Measurements from ENCODE around the gene IL20RB.
"Not testable (repeated sequence)": the region's sequence is repeated elsewhere in the genome, so short reads cannot be mapped to it uniquely, and the experiment has no call there.

The IL20RB gene

DNA sequence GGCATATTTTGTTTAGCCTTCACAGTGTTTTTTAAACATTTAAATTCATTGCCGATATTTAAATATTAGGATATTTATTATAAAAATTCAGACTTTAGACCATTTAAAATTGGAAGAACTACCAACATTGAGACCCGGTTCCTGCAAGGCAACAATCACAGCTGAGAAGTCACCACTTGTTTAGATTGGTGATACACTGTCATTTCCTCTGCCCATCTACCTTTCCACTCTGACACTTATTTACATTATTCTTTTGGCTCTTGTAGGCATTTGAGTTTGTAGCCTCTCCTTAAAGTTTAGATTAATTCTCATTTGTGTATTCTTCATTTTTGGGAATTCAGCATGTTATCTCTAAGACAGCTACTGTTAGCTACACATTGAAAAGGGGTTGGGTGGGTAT is 10.3 kb upstream of the IL20RB start:
- DNase-seq: no peak

DNA sequence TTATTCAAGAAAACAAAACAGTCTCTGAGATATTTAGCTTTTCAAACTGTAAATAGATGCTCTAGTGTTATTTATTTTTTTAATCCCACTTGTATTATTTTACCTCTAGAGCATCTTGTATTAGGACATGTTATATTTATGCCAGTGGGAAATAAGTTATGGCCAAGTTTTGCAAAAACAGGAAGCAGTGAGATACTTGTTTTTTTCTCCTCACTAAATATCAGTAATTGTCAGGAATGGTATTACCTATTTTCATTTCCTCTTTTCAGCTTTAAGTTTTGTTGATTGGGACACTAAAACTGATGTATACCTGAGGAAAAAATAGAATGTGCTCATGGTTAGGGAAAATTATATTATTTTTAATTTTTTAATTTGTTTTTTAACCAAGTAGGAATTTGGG is 8.6 kb upstream of the IL20RB start:
- no peak for DNase-seq

DNA sequence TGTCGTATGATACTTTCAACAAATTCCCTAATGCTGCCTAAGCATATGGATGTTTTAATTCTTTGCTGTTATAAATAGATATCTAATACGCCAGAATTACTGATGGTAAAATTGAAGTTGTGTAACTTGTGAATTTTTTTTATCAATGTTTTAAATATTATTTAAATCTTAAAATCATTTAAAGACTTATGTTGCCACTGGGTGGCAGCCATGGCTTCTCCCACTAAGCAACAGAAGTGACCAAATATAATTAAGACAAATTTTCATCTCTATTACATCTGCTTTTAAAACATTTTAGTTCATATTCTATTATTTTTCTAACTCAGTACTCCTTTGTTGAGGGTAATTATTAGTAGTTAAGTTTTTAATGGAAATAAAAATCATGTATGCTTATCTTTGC is 8.1 kb upstream of the IL20RB start:
- no peak for DNase-seq

DNA sequence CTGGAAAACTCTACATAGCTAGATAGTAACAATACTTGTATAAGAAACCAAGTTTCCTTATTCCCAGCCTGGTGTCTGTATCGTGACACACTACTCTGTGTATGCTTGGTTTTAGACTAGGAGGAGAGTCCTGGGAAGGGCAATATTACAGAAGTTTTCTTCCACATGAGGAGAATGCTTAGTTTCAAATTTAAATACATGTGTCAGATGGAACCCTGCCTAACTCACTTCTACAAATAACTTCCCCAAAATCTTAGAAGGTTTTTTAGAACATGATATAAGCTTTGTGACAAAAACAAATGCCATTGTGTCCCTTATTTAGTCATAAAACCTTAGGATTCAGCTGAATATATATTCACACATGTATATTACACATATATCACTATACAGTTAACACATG is 7.2 kb upstream of the IL20RB start:
- no peak for DNase-seq

DNA sequence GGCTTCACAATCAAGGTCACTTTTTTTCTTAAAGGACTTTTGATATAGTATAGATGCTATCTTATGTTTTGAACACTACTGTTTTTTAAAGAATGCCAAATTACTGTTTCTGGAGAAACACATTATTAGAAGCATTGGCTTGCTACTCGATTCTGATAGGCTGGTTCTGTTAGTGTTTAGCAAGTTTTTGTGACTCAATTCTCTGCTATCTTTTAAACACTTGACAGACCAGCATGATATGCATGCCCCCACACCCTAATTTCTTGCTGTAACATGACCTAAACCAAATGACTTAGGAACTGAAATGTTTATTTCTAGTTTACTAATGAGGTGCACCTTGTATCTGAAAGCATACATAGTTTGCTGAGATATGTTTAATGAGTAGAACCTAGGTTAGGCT is 5.5 kb upstream of the IL20RB start:
- no peak for DNase-seq

DNA sequence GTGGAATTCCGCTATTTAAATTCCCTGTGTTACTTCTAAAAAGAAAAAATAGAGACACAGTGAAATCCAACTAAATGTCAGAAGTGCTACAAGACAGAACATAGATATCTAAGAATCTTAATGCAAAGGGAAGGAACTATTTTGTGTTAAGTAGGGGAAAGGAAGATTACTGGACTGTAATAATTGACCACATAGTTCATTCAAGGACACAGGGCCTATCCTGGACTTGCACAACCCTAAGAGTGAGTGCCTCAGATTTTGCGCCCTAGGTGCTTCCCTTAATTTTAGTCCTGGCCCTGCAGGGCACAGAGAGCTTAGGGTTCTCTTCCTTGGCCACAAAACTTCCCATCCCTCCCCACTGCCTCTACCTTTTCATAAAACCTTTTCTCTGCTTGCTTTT is 3.5 kb upstream of the IL20RB start:
- DNase-seq: no peak

DNA sequence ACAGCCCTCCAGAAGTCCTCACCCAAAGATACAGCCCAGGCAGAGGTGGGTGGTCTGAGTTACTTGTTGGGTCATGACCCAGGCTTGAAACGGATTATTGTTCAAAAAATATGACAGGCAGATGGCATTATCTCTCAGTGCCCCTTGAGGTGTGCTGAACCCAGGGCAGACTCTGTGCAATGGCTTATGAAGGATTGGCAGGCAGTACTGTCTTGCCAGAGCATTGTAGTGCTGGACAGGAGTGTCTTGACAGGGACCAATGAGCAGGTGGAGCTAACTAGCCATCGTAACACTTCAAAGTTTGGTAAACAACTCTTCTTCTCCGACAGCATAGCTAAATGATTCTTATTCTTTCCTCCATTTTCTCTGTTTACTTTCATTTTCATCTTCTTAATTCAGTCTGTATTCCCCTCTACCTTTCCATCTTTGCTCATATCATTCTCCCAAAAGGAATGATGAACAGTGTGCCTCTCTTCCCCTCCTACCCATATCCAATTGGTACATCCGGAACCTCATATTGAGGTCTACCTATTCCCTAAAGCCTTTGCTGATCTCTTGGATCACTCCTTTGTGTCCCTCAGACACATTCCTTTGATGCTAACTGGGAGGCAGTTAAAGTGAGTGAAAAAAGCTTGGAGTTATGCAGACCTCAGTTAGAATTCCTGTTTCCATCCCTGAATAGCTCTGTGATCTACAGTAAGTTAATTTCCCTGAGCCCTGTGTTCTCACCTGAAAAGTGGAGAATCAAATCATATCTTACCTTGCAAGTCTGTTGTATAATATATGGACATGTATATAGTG is 2.6 kb upstream of the IL20RB start:
- no peak for DNase-seq

DNA sequence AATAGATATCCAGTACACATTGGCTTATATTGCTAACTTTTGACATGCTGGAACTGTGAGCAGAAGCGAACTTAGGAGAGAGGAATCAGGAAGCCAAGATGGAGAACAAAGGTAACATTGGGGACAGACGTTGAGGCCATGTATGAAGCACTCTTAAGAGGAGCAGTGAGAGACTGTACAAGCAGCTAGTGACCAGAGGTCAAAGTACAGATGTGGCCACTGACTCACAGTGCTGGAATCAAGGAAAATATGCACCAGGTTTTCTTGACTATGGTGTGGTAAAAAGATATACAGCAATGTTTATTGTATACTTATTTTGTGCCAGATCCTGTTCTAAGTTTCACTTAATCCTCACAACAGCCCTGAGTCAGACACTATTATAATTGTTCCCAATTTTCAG is 2.0 kb upstream of the IL20RB start:
- no peak for DNase-seq

DNA sequence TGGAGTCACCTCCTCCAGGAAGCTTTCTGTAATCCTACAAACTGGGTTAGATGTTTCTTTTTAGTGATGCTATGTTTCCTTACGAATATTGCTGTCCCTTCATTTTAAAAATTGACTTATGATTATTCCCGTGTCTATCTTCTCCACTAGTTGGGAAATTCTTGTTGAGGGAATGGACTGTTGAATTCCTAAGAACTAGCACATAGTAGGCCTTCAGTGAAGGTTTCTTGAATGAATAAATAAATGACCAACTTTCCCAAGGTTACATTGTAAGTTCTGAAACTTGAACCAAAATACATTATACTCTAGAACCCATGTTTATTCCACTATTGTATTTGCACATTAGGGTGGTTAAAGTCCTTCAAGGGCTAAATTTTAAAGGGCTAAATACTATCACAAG is 812 bp upstream of the IL20RB start:
- DNase-seq: no peak

DNA sequence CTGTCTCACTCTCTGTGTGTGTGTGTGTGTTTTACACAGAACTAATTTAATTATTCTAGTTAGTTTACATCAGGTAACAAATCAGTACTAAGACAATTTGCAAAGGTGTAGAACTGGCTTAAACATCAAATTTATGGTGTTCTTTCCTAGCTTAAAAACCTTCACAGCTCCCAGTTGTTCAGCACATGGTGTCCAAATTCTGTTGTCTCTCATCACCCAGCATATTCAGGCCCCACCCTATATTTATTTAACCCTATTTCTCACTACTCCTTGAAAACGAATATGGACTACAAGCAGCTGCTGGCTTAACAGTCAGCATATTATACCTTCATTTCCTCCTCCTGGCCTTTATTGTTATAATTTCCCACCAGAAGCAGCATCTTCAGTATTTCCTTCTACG is 1.2 kb downstream of the IL20RB start:
- DNase-seq: no peak

DNA sequence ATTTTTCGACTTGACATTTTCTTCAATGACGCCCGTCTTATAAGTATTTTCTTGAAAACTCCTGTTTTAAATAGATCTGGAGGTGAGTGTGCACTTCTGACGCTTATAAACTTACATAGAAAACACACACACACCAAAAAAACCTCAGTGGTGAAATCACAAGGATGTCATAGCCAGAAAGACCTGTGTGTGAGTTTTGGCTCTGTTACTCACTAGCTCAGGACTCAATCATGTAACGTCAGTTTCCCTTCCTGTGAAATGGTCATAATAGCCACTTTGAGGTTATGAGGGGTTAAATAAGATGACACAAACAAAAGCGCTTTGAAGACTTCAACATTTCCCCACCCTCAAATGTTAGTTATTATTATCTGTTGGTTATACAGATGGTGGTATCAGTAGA is 1.8 kb downstream of the IL20RB start:
- DNase-seq: no peak

DNA sequence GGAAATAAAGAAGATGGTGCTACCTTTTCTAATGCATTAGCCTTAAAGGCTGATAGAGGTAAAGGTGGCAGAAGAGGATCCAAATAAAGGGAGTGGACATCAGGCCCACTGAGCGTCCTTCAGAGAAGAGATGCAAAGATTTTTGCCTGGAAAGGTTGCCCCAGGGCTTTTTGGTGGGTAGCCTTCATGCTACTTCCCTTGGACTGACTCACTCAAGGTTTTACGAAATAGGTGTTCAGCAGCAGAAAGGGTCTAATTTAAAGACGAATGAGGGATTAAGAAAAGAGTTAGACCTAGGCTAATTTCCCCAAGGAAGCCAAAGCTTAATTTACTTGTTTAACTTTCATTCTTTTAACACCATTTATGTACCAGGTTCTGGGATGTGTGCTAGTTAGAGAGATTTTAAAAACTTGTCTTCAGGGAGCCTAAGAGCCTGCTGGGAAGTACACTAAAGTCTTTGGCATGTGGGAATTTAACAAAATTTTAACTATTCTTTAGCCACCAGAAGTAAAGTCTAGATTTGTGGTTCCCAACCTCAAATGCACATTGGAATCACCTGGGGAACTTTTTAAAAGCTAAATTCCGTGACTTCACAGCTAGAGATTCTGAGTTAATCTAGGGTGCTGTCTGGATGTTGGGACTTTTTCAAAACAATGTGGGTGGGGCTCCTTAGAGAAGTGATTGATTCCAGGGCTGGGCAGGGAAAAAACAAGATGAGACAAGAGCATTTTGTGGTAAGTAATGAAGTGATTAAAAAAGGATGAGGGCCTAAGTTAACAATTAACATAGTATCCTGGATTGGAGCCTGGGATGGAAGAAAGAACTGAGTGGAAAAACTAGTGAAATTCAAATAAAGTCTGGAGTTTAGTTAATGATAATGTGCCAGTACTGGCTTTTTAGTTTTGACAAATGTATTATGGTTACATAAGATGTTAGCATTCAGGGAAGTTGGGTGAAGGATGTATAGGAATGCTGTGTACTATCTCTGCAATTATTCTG is 3.4 kb downstream of the IL20RB start:
- DNase-seq: no peak

DNA sequence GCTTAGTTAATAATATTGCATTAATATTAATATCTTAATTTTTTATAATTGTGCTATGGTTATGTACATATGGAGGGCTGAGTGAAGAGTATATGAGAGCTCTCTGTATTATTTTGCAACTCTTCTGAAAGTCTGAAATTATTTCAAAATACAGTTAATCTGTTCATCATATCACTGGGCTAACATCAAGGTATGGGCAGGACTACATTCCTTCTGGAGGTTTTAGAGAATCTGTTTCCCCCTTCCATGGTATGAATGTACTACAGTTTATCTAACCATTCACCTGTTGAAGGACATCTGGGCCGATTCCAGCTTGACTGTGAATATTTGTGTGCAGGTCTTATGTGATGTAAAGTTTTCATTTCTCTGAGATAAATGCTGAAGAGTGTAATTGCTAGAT is 5.1 kb downstream of the IL20RB start:
- no peak for DNase-seq

DNA sequence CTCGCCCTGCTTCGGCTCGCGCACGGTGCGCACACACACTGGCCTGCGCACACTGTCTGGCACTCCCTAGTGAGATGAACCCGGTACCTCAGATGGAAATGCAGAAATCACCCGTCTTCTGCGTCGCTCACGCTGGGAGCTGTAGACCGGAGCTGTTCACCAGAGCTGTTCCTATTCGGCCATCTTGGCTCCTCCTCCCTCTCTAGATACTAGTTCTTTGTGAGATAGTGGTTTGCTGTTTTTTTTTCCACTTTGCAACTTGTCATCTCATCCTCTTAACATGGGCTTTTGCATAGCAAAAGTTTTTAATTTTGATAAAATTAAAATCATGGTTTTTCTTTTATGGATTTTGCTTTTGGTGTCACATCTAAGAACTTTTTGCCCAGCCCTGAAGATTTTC is 11.8 kb downstream of the IL20RB start:
- not testable (repeated sequence) for DNase-seq

DNA sequence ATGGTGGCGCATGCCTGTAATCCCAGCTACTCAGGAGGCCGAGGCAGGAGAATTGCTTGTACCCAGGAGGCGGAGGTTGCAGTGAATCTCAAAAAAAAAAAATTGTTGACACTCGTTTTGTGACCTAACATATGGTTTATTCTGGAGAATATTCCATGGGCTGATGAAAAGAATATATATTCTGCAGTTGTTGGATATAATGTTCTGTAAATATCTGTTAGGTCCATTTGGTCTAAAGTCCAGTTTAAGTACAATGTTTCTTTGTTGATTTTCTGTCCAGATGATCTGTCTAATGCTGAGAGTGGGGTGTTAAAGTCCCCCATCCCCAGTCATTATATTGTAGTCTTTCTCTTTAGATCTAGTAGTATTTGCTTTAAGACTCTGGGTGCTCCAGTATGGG is 15.6 kb downstream of the IL20RB start:
- no peak for DNase-seq

DNA sequence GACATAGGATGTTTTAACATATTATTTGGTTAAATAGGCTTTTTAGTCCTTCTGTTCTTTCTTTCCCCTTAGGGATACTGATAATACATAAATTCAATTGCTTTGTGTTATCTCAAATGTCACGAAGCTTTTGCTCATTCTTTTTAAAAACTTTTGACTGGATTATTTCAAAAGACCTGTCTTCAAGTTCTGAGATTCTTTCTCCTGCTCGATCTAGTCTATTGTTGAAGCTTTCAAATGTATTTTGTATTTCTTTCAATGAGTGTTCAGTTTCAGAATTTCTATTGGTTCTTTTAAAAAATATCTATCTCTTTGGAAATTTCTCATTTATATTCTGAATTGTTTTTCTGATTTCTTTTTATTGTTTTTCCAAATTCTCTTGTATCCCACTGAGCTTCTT is 16.9 kb downstream of the IL20RB start:
- DNase-seq: no peak

DNA sequence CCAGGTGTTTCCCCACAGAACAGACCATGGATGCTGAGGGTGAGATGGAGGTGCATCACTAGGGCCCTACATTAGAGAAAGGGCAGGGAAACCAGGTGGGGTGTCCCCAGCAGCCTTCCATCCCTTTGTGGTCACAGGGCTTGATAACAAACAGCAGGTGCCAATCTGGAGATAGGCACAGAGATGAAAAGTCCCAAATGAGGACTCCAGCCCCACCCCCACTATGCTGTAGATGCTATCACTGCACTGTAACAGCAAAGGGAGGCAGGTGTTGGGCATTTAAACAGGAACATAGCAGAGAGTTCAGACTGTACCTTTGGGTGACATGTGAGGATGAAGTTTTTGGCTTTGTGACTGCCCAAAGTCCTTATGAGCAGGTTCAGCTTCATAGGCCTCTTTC is 21.4 kb downstream of the IL20RB start:
- DNase-seq: no peak

DNA sequence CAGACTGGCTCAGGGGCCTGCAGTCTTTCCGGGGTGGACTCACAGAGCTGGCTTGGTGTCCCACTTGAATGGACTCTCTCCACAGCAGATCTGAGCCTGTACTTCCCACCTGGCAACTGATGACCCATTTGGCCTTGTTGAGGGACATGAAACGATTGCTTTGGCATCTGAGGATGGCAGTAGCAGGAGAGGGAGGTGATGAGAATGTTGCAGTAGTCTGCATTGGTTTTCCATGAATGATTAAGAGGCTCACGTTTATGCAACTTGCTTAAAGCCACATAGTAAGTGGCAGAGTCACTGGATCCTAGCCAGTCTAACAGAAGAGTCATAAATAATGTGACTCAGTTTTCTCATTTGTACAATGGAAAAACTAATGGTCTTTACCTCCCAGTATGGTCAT is 21.9 kb downstream of the IL20RB start:
- DNase-seq: no peak

DNA sequence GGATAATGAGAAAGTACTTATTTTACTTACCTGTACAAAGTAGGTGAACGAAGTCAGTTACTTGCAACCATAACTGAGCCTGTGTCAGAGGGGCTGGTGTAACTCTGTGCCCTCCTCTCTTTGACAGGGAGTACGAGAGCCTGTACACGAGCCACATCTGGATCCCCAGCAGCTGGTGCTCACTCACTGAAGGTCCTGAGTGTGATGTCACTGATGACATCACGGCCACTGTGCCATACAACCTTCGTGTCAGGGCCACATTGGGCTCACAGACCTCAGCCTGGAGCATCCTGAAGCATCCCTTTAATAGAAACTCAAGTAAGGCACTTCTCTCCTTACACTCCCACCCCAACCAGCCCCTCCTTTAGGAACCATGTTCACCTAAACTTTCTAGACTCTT is 24.2 kb downstream of the IL20RB start:
- no peak for DNase-seq

DNA sequence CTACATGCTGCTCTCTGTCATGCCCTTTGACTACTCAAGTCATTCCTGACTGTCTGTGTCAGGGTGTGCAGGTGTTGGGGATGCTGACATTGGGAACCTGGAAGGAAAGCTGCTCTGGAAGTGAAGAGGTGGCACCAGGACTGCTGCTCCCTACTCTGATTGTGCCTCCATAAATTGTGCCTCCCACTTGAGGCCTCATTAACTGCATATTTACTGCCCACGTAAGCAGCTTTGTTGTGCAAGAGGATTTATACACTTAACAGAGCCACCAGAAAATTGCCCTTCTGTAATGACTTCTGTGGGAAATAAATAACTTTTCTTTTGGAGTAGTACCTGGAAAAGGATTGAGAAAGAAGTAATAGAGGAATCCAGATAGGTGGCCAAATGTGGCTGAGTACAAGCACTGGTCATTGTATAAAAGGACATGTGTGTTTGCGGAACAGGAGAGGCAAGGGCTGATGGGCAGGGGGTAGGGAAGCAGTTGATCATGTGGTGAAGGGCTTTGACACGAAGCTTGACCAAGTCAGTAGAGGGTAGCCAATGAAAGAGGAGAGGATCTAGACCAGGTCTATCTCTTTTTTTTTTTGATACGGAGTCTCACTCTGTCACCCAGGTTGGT is 24.8 kb downstream of the IL20RB start:
- DNase-seq: no peak

DNA sequence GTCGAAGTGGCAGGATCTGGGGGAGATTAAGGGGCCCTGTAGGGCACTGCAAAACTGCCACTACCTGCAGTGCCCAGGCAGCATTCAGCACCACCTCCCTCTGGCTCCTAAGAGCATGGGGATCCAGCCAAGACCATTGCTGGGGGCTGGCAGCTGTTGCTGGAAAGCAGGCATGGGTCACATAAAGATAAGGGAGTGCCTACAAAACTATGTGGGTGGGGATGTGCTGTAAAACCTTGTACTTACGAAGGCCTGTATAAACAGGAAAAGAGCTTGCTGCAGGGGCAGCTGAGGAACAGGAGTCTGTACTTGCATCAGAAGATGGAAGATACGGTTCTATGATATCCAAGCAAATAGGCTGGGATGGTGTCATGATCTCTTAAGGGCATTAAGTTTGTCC is 27.1 kb downstream of the IL20RB start:
- no peak for DNase-seq

DNA sequence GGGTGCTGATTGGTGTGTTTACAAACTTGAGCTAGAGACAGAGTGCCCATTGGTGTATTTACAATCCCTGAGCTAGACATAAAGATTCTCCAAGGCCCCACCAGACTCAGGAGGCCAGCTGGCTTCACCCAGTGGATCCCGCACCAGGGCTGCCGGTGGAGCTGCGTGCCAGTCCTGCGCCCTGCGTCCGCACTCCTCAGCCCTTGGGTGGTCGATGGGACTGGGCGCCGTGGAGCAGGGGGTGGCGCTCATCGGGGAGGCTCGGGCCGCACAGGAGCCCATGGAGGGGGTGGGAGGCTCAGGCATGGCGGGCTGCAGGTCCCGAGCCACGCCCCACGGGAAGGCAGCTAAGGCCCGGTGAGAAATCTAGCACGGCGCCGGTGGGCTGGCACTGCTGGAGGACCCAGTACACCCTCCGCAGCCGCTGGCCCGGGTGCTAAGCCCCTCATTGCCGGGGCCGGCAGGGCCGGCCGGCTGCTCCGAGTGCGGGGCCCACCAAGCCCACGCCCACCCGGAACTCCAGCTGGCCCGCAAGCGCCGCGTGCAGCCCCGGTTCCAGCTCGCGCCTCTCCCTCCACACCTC is 29.7 kb downstream of the IL20RB start:
- DNase-seq: not testable (repeated sequence)

DNA sequence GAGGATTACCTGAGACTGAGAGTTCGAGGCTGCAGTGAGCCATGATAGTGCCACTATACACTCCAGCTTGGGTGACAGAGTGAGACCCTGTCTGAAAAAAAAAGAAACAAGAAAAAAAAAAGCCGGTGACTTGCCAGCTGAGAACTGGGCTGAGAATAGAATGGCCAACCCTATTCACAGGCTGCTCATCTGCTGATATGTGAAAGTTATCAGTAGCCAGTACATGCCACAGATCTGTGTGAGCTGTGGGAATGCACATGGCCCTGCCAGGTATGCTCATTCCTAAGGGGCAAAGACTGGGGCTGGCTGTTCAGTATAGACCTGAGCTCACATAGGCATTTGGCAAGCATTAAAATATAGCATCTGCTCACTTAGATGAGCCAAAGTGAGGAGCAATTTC is 30.9 kb downstream of the IL20RB start:
- no peak for DNase-seq

Data from NCI-H2171 (cell line).